ENCODE data around the gene LRRC47.

The LRRC47 gene

GRCh38 chr1:3790952-3791351 lies 5.3 kb downstream of the LRRC47 start:
- Histone ChIP-seq H3K4me1 (ENCODE audit: control insufficient read depth, insufficient read depth, low read length) (peaks cover 13% of the 10 kb centered on the region), H3K9ac (ENCODE audit: low read depth, low read length) (no peak overlapping the region), H3K4me3 (ENCODE audit: low read length) (no peak overlapping the region), H3K36me3 (ENCODE audit: insufficient read depth, low read length) (peaks cover 13% of the 10 kb centered on the region), H3K9me3 (replicated peaks; ENCODE audit: low read length) (no peaks in the 10 kb centered on the region), H3K27me3 (ENCODE audit: control insufficient read depth, insufficient read depth, low read length) (no peaks in the 10 kb centered on the region), H3K4me2 (ENCODE audit: low read length) (no peak overlapping the region)

GRCh38 chr1:3790500-3790923 lies 5.8 kb downstream of the LRRC47 start:
- Histone ChIP-seq H3K4me1 (ENCODE audit: control insufficient read depth, insufficient read depth, low read length) (peaks cover 13% of the 10 kb centered on the region), H3K4me3 (ENCODE audit: low read length) (no peak overlapping the region), H3K36me3 (ENCODE audit: insufficient read depth, low read length) (peaks cover 15% of the 10 kb centered on the region), H3K9me3 (replicated peaks; ENCODE audit: low read length) (no peaks in the 10 kb centered on the region), H3K9ac (ENCODE audit: low read depth, low read length) (no peak overlapping the region), H3K27me3 (ENCODE audit: control insufficient read depth, insufficient read depth, low read length) (no peaks in the 10 kb centered on the region), H3K4me2 (ENCODE audit: low read length) (no peak overlapping the region)

- peaks cover 6% of the 10 kb centered on the region for H3K4me1 ChIP-seq (ENCODE audit: control insufficient read depth, insufficient read depth, low read length)
- no peak overlapping the region for H3K4me2 ChIP-seq (ENCODE audit: low read length)
- H3K9me3 ChIP-seq (replicated peaks; ENCODE audit: low read length): no peaks in the 10 kb centered on the region
- H3K36me3 ChIP-seq (ENCODE audit: insufficient read depth, low read length): peaks cover 23% of the 10 kb centered on the region
- H3K4me3 ChIP-seq (ENCODE audit: low read length): no peak overlapping the region
- H3K27me3 ChIP-seq (ENCODE audit: control insufficient read depth, insufficient read depth, low read length): no peaks in the 10 kb centered on the region
- no peak overlapping the region for H3K9ac ChIP-seq (ENCODE audit: low read depth, low read length)
Measured at GRCh38 chr1:3789421-3790300, 6.6 kb downstream of the LRRC47 start.

- Histone ChIP-seq H3K9me3 (replicated peaks; ENCODE audit: low read length) (no peaks in the 10 kb centered on the region), H3K27me3 (ENCODE audit: control insufficient read depth, insufficient read depth, low read length) (no peaks in the 10 kb centered on the region), H3K4me1 (ENCODE audit: control insufficient read depth, insufficient read depth, low read length) (peaks cover 6% of the 10 kb centered on the region), H3K9ac (ENCODE audit: low read depth, low read length) (no peak overlapping the region), H3K4me2 (ENCODE audit: low read length) (no peak overlapping the region), H3K4me3 (ENCODE audit: low read length) (no peak overlapping the region), H3K36me3 (ENCODE audit: insufficient read depth, low read length) (peaks cover 29% of the 10 kb centered on the region)
Measured at GRCh38 chr1:3788756-3789420, 7.4 kb downstream of the LRRC47 start.

- H3K36me3 ChIP-seq (ENCODE audit: insufficient read depth, low read length): peaks cover 35% of the 10 kb centered on the region
- no peak overlapping the region for H3K4me3 ChIP-seq (ENCODE audit: low read length)
- no peaks in the 10 kb centered on the region for H3K4me1 ChIP-seq (ENCODE audit: control insufficient read depth, insufficient read depth, low read length)
- H3K27me3 ChIP-seq (ENCODE audit: control insufficient read depth, insufficient read depth, low read length): no peaks in the 10 kb centered on the region
- H3K9ac ChIP-seq (ENCODE audit: low read depth, low read length): no peak overlapping the region
- no peaks in the 10 kb centered on the region for H3K9me3 ChIP-seq (replicated peaks; ENCODE audit: low read length)
- H3K4me2 ChIP-seq (ENCODE audit: low read length): no peak overlapping the region
Measured at GRCh38 chr1:3787745-3788605, 8.3 kb downstream of the LRRC47 start.

GRCh38 chr1:3787349-3787715 lies 9.0 kb downstream of the LRRC47 start:
- no peak overlapping the region for H3K9ac ChIP-seq (ENCODE audit: low read depth, low read length)

GRCh38 chr1:3786468-3787348 lies 9.6 kb downstream of the LRRC47 start:
- Histone ChIP-seq H3K9ac (ENCODE audit: low read depth, low read length) (no peak overlapping the region), H3K36me3 (ENCODE audit: insufficient read depth, low read length) (peaks cover 42% of the 10 kb centered on the region), H3K27me3 (ENCODE audit: control insufficient read depth, insufficient read depth, low read length) (no peaks in the 10 kb centered on the region), H3K4me2 (ENCODE audit: low read length) (no peak overlapping the region), H3K9me3 (replicated peaks; ENCODE audit: low read length) (no peaks in the 10 kb centered on the region), H3K4me1 (ENCODE audit: control insufficient read depth, insufficient read depth, low read length) (no peaks in the 10 kb centered on the region), H3K4me3 (ENCODE audit: low read length) (no peak overlapping the region)

More at GRCh38 chr1:3787349-3787715, 9.0 kb downstream of the LRRC47 start:
- Histone ChIP-seq H3K36me3 (ENCODE audit: insufficient read depth, low read length) (peaks cover 41% of the 10 kb centered on the region), H3K4me1 (ENCODE audit: control insufficient read depth, insufficient read depth, low read length) (no peaks in the 10 kb centered on the region), H3K9me3 (replicated peaks; ENCODE audit: low read length) (no peaks in the 10 kb centered on the region), H3K4me3 (ENCODE audit: low read length) (no peak overlapping the region), H3K27me3 (ENCODE audit: control insufficient read depth, insufficient read depth, low read length) (no peaks in the 10 kb centered on the region), H3K4me2 (ENCODE audit: low read length) (no peak overlapping the region)

GRCh38 chr1:3785456-3786157 lies 10.7 kb downstream of the LRRC47 start:
- Histone ChIP-seq H3K4me3 (ENCODE audit: low read length) (no peak overlapping the region), H3K9ac (ENCODE audit: low read depth, low read length) (no peak overlapping the region), H3K4me1 (ENCODE audit: control insufficient read depth, insufficient read depth, low read length) (no peaks in the 10 kb centered on the region), H3K4me2 (ENCODE audit: low read length) (no peak overlapping the region), H3K36me3 (ENCODE audit: insufficient read depth, low read length) (peaks cover 51% of the 10 kb centered on the region), H3K9me3 (replicated peaks; ENCODE audit: low read length) (no peaks in the 10 kb centered on the region), H3K27me3 (ENCODE audit: control insufficient read depth, insufficient read depth, low read length) (no peaks in the 10 kb centered on the region)

GRCh38 chr1:3785045-3785444 lies 11.3 kb downstream of the LRRC47 start:
- H3K27me3 ChIP-seq (ENCODE audit: control insufficient read depth, insufficient read depth, low read length): no peaks in the 10 kb centered on the region
- peaks cover 53% of the 10 kb centered on the region for H3K36me3 ChIP-seq (ENCODE audit: insufficient read depth, low read length)

GRCh38 chr1:3783651-3784474 lies 12.4 kb downstream of the LRRC47 start:
- H3K4me2 ChIP-seq (ENCODE audit: low read length): no peak overlapping the region
- no peaks in the 10 kb centered on the region for H3K4me1 ChIP-seq (ENCODE audit: control insufficient read depth, insufficient read depth, low read length)
- H3K27me3 ChIP-seq (ENCODE audit: control insufficient read depth, insufficient read depth, low read length): no peaks in the 10 kb centered on the region
- peaks cover 65% of the 10 kb centered on the region for H3K36me3 ChIP-seq (ENCODE audit: insufficient read depth, low read length)
- no peaks in the 10 kb centered on the region for H3K9me3 ChIP-seq (replicated peaks; ENCODE audit: low read length)
- no peak overlapping the region for H3K9ac ChIP-seq (ENCODE audit: low read depth, low read length)
- no peak overlapping the region for H3K4me3 ChIP-seq (ENCODE audit: low read length)

More at GRCh38 chr1:3785045-3785444, 11.3 kb downstream of the LRRC47 start:
- no peaks in the 10 kb centered on the region for H3K4me1 ChIP-seq (ENCODE audit: control insufficient read depth, insufficient read depth, low read length)
- H3K4me3 ChIP-seq (ENCODE audit: low read length): no peak overlapping the region
- no peak overlapping the region for H3K4me2 ChIP-seq (ENCODE audit: low read length)
- H3K9me3 ChIP-seq (replicated peaks; ENCODE audit: low read length): no peaks in the 10 kb centered on the region
- no peak overlapping the region for H3K9ac ChIP-seq (ENCODE audit: low read depth, low read length)
